Neuronal stem cell (in vitro differentiated cells): ENCODE results near the gene ALOXE3.

Source experiments
- DNase-seq: peaks from one replicate; pipeline ENCODE4 v3.0.0-alpha.2; 2013; ENCODE audit warnings: low spot score
- H2AFZ ChIP-seq: one replicate; pipeline ENCODE4 v1.6.1; 2013; ENCODE audit warnings: mild to moderate bottlenecking, low read length, inconsistent platforms
- H2AK5ac ChIP-seq: 2 replicates; pipeline ENCODE4 v1.6.1; 2013; ENCODE audit warnings: low read depth, mild to moderate bottlenecking, inconsistent platforms, low read length, moderate library complexity, mixed read lengths
- H2BK120ac ChIP-seq: 2 replicates; pipeline ENCODE4 v1.6.1; 2013; ENCODE audit warnings: low read depth, mild to moderate bottlenecking, inconsistent platforms, low read length, moderate library complexity, mixed read lengths
- H2BK12ac ChIP-seq: one replicate; pipeline ENCODE4 v1.6.1; 2013; ENCODE audit warnings: low read length, inconsistent platforms
- H2BK15ac ChIP-seq: 2 replicates; pipeline ENCODE4 v1.6.1; 2013; ENCODE audit warnings: mild to moderate bottlenecking, low read length, inconsistent platforms, mixed read lengths
- H2BK5ac ChIP-seq: one replicate; pipeline ENCODE4 v1.6.1; 2013; ENCODE audit warnings: inconsistent platforms, mild to moderate bottlenecking, low read length, moderate library complexity
- H3K14ac ChIP-seq: one replicate; pipeline ENCODE4 v1.6.1; 2013; ENCODE audit warnings: low read length, inconsistent platforms
- H3K18ac ChIP-seq: 2 replicates; pipeline ENCODE4 v1.6.1; 2013; ENCODE audit warnings: low read length, inconsistent platforms
- H3K23ac ChIP-seq: 2 replicates; pipeline ENCODE4 v1.6.1; 2013; ENCODE audit warnings: low read depth, mild to moderate bottlenecking, mixed read lengths, low read length, inconsistent platforms; ENCODE audit not compliant: poor library complexity
- H3K27ac ChIP-seq: replicated peaks from 3 replicates; pipeline ENCODE4 v1.5.1; 2013; ENCODE audit warnings: low read length, inconsistent platforms
- H3K27me3 ChIP-seq, 3 experiments: 2 replicates each; pipeline ENCODE4 v1.6.1; 2013; ENCODE audit warnings: low read length in 3 of 3, mild to moderate bottlenecking in 2 of 3, inconsistent platforms in 1 of 3, low read depth in 1 of 3, mixed read lengths in 1 of 3, moderate library complexity in 1 of 3; ENCODE audit not compliant: control insufficient read depth in 3 of 3, insufficient read depth in 3 of 3
- H3K36me3 ChIP-seq, 2 donors: replicated peaks in 1 of 2; 2 replicates each; pipeline ENCODE4 v1.6.1; 2013; ENCODE audit warnings: low read length in 2 of 2; ENCODE audit not compliant: control insufficient read depth in 2 of 2, insufficient read depth in 2 of 2
- H3K4ac ChIP-seq: 2 replicates; pipeline ENCODE4 v1.6.1; 2013; ENCODE audit warnings: inconsistent platforms, mild to moderate bottlenecking, low read length, moderate library complexity
- H3K4me1 ChIP-seq, 2 donors: 1 replicate in 1 of 2; 2 replicates in 1 of 2; pipeline ENCODE4 v1.6.1; 2013; ENCODE audit warnings: low read length in 2 of 2, low read depth in 1 of 2; ENCODE audit not compliant: control insufficient read depth in 2 of 2, insufficient read depth in 1 of 2
- H3K4me2 ChIP-seq: one replicate; pipeline ENCODE4 v1.6.1; 2013; ENCODE audit warnings: mild to moderate bottlenecking, low read length, inconsistent platforms; ENCODE audit not compliant: insufficient read depth, poor library complexity, severe bottlenecking
- H3K4me3 ChIP-seq, 2 donors: 2 replicates each; pipeline ENCODE4 v1.5.1; 2013; ENCODE audit warnings: low read length in 2 of 2, mild to moderate bottlenecking in 2 of 2, inconsistent platforms in 1 of 2, moderate library complexity in 1 of 2
- H3K79me1 ChIP-seq: one replicate; pipeline ENCODE4 v1.6.1; 2013; ENCODE audit warnings: low read depth, mild to moderate bottlenecking, inconsistent platforms, low read length, moderate library complexity
- H3K9ac ChIP-seq: one replicate; pipeline ENCODE4 v1.6.1; 2013; ENCODE audit warnings: mild to moderate bottlenecking, low read depth, low read length, inconsistent platforms; ENCODE audit not compliant: poor library complexity
- H3K9me3 ChIP-seq, 2 donors: replicated peaks in 1 of 2; 2 replicates each; pipeline versions ENCODE3 to v1.6.1; 2013; ENCODE audit warnings: low read length in 2 of 2, mild to moderate bottlenecking in 2 of 2, inconsistent platforms in 1 of 2, low read depth in 1 of 2, mixed read lengths in 1 of 2, moderate library complexity in 1 of 2; ENCODE audit not compliant: control insufficient read depth in 2 of 2, insufficient read depth in 1 of 2
- H4K8ac ChIP-seq: one replicate; pipeline ENCODE4 v1.6.1; 2013; ENCODE audit warnings: low read depth, mild to moderate bottlenecking, inconsistent platforms, low read length, moderate library complexity
- H4K91ac ChIP-seq: one replicate; pipeline ENCODE4 v1.6.1; 2013; ENCODE audit warnings: low read length, low read depth, mild to moderate bottlenecking, inconsistent platforms; ENCODE audit not compliant: poor library complexity
- WGBS, 2 donors: extraction: QIAGEN DNeasy Blood & Tissue Kit; methylation state at CpG; one replicate each; pipeline ENCODE4 v1.1.7; 2013; ENCODE audit warnings: missing lambda C conversion rate in 2 of 2, mixed read lengths in 1 of 2; ENCODE audit not compliant: insufficient read length in 2 of 2, insufficient replicate concordance in 1 of 2; ENCODE audit errors: extremely low coverage in 2 of 2; 5-methylcytosine and 5-hydroxymethylcytosine counted together

The ALOXE3 gene

GRCh38 chr17:8144401-8145231 lies 26.3 kb upstream of the ALOXE3 start:
- no peaks in the 10 kb centered on the region for H3K9me3 ChIP-seq
- no peak overlapping the region for H3K18ac ChIP-seq
- no peak overlapping the region for H2BK120ac ChIP-seq
- H3K79me1 ChIP-seq: peaks cover 6% of the 10 kb centered on the region
- no peak overlapping the region for H3K4me3 ChIP-seq
- no CpG with 5 or more reads among the region's 15 CpGs for WGBS, 2 donors
- no peak overlapping the region for H3K14ac ChIP-seq
- no peak overlapping the region for H2BK12ac ChIP-seq
- no peak overlapping the region for H3K23ac ChIP-seq
- H2AFZ ChIP-seq: no peak overlapping the region
- peak overlapping the region; percentile 24 for H2BK5ac ChIP-seq
- H3K27ac ChIP-seq: no peak overlapping the region
- no peak overlapping the region for H4K91ac ChIP-seq
- H3K27me3 ChIP-seq: no peaks in the 10 kb centered on the region
- no peak overlapping the region for H4K8ac ChIP-seq
- H3K4me1 ChIP-seq: peaks cover 0 to 2% of the 10 kb centered on the region in 2 donors
- H3K4me2 ChIP-seq: no peak overlapping the region
- H2AK5ac ChIP-seq: no peak overlapping the region
- H3K36me3 ChIP-seq: peaks cover 73 to 91% of the 10 kb centered on the region in 2 donors
- DNase-seq: no peak
- H3K9ac ChIP-seq: no peak overlapping the region
- no peak overlapping the region for H3K4ac ChIP-seq
- H2BK15ac ChIP-seq: no peak overlapping the region

- Histone ChIP-seq H2AK5ac (no peak overlapping the region), H3K9me3 (no peaks in the 10 kb centered on the region), H2AFZ (no peak overlapping the region), H3K4me1 (peaks cover 0 to 2% of the 10 kb centered on the region in 2 donors), H2BK120ac (no peak overlapping the region), H3K36me3 (peaks cover 67 to 85% of the 10 kb centered on the region in 2 donors), H3K79me1 (peaks cover 6% of the 10 kb centered on the region), H3K4me2 (no peak overlapping the region), H4K8ac (no peak overlapping the region), H2BK5ac (peak overlapping the region; percentile 24), H3K27ac (no peak overlapping the region), H2BK15ac (no peak overlapping the region), H3K27me3 (no peaks in the 10 kb centered on the region), H3K9ac (no peak overlapping the region), H3K4ac (no peak overlapping the region), H2BK12ac (no peak overlapping the region), H3K23ac (no peak overlapping the region), H3K4me3 (no peak overlapping the region), H3K14ac (no peak overlapping the region), H4K91ac (no peak overlapping the region), H3K18ac (no peak overlapping the region)
- no CpG with 5 or more reads among the region's 22 CpGs for WGBS, 2 donors
- DNase-seq: no peak
Observed at GRCh38 chr17:8143581-8144400, 25.5 kb upstream of the ALOXE3 start.

GRCh38 chr17:8142887-8143580 lies 24.7 kb upstream of the ALOXE3 start:
- no peaks in the 10 kb centered on the region for H3K27me3 ChIP-seq
- H3K9me3 ChIP-seq: no peaks in the 10 kb centered on the region
- peaks cover 60 to 78% of the 10 kb centered on the region in 2 donors for H3K36me3 ChIP-seq
- H3K4ac ChIP-seq: no peak overlapping the region
- DNase-seq: no peak
- no peak overlapping the region for H3K23ac ChIP-seq
- H2BK5ac ChIP-seq: no peak overlapping the region
- H3K79me1 ChIP-seq: peaks cover 6% of the 10 kb centered on the region
- no peak overlapping the region for H3K18ac ChIP-seq
- peaks cover 0 to 2% of the 10 kb centered on the region in 2 donors for H3K4me1 ChIP-seq
- no peak overlapping the region for H3K14ac ChIP-seq
- no peak overlapping the region for H2AK5ac ChIP-seq
- H3K27ac ChIP-seq: no peak overlapping the region
- H3K4me3 ChIP-seq: no peak overlapping the region
- H2BK15ac ChIP-seq: no peak overlapping the region
- no peak overlapping the region for H4K91ac ChIP-seq
- WGBS, 2 donors: no CpG with 5 or more reads among the region's 15 CpGs
- H3K9ac ChIP-seq: no peak overlapping the region
- H4K8ac ChIP-seq: no peak overlapping the region
- H2BK120ac ChIP-seq: no peak overlapping the region
- H3K4me2 ChIP-seq: peak overlapping the region; percentile 2
- H2AFZ ChIP-seq: no peak overlapping the region
- no peak overlapping the region for H2BK12ac ChIP-seq
